GM12873 (cell line): ENCODE measurements around the gene MSH3.

ENCODE experiments used
- TF ChIP-seq, protein P1 (sequence below): IDR thresholded peaks from 2 replicates; pipeline ENCODE4 v1.5.1; 2012; ENCODE audit warnings: low read depth, mild to moderate bottlenecking, moderate library complexity, low read length, control low read depth; ENCODE audit not compliant: insufficient read depth; ENCODE audit errors: missing control alignments

Gene MSH3

DNA sequence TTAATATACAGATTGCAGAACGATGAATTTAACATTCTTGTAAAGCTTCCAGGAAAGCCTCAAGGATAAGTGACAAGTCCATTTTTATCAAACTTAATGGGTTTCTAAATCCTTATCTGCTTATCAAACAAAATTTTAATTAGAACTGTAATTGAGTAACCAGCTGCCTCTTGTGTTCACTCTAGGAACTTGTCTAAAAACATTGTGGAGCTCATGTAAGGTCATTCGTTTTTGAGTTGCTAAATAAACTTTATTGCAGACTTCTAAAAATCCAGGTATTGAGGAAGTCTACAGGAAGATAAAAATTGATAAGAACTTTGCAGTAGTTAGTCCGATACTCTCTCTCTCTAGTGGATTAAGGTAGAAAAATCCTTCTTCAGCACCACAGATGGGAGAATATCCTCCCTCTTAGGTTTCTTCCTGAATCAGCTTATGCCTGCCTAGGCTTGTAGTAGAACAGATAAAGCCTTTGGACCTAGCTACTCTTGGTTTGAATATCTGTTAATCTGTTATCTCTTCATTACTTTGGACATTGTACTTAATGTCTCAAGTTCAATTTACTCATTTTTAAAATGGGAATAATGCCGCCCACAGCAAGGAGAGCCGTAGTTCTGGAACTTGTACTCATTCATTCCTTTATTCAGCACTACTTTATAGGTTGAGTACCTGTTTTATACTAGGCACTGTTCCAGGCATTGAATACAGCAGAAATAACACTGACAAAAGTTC, 60.3 kb downstream of the MSH3 start:
- TF ChIP-seq, protein P1, sequence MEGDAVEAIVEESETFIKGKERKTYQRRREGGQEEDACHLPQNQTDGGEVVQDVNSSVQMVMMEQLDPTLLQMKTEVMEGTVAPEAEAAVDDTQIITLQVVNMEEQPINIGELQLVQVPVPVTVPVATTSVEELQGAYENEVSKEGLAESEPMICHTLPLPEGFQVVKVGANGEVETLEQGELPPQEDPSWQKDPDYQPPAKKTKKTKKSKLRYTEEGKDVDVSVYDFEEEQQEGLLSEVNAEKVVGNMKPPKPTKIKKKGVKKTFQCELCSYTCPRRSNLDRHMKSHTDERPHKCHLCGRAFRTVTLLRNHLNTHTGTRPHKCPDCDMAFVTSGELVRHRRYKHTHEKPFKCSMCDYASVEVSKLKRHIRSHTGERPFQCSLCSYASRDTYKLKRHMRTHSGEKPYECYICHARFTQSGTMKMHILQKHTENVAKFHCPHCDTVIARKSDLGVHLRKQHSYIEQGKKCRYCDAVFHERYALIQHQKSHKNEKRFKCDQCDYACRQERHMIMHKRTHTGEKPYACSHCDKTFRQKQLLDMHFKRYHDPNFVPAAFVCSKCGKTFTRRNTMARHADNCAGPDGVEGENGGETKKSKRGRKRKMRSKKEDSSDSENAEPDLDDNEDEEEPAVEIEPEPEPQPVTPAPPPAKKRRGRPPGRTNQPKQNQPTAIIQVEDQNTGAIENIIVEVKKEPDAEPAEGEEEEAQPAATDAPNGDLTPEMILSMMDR = no peak

DNA sequence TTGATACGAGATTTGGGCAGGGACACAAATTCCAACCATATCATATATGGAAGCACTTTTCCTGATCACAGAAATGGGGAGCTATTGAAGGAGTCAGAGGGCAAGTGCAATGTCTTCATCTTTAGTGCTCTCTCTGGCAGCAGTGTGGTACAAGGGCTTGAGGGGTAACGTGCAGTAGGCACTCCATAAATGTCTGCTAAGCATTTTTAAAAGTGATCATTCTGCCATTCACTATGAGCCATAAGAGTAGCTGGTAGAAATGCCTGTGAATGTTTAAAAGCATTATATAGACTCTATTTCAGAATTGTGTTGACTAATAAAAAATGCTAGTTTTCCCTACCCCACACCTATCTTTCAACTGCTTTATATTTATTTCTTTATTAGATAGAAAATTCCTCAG, 61.4 kb downstream of the MSH3 start:
- TF ChIP-seq, protein P1 = no peak

DNA sequence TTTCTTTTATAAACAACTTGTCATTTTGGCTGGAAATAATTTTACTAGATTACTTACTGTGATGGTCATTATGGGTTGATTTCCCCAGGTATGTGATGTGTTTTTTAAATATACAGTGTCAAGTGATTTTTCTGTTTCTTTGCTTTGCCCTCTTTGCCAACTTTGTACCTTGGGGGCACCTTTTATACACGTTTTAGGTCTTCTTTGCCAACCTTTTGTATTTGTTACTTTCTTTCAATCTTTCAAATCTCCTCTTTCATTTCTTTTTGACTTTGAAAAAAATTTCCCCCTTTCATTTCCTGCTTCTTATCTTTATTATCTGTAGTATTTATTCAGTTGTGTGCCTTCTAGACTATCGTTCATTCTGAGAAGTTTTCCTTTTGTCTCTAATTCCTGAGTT, 65.7 kb downstream of the MSH3 start:
- TF ChIP-seq, protein P1 = no peak

DNA sequence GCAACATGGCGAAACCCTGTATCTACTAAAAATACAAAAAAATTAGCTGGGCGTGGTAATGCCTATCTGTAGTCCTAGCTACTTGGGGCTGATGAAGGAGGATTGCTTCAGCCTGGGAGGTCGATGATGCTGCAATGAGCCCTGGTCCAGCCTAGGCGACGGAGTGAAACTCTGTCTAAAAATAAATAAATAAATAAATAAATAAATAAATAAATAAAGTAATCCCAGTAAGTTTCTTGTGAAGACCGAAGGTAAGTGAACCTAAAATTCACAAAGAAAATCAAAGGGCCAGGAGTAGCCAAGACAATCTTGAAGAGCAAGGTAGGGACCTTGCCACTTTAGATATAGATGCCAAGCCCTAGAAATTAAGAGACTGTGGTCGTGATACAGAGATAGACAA, 68.5 kb downstream of the MSH3 start:
- TF ChIP-seq, protein P1 = no peak

DNA sequence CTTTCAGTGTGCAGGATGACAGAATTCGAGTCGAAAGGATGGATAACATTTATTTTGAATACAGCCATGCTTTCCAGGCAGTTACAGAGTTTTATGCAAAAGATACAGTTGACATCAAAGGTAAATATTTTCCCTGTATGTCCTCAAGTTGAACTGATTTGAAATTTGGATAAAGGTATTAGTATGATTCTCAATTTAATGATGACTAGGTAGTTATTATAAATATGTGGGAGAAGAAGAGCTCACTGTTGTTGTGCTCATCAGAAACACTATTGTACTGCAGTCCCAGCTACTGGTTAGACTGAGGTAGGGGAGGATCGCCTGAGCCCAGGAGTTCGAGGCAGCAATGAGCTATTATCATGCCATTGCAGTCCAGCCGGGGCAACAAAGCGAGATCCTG, 71.0 kb downstream of the MSH3 start:
- TF ChIP-seq, protein P1 = no peak

DNA sequence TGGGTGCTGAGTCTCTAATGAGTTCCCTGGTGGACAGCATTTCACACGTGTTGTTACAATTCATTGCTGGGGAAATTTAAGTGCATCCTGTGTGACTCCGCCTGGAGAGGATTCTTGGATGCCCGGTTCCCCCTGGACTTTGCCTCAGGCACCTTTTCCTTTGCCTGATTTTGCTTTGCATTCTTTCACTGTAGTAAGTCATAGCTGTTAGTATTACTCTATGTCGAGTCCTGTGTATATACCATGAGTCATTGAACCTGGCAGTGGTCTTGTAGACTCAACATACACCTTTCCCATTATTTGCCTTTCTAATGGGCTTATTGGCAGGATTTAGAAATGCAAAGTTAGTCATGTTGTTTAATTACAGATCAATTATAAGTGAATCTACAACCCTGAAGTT, 82.3 kb downstream of the MSH3 start:
- TF ChIP-seq, protein P1 = no peak

DNA sequence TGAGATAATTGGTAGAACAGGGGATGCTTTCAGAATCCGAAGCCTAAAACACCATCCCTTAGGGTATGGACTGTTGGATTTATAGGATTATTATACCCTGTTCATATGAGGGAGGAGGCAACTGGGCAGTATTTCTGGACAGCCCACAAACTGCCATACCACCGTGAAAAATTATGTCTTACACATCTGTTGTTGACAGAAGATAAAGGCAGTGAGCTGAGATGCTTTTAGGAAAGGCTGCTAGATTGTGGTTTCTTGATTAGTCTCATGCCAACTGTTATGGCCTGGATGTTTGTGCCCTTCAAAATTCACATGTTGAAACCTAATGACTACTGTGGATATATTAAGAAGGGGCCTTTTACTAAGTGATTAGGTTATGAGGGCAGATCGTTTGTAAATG, 84.0 kb downstream of the MSH3 start:
- TF ChIP-seq, protein P1 = no peak
